NT2/D1 (cell line): Measurements from ENCODE around the gene HVCN1.

Source experiments
- YY1 ChIP-seq: IDR thresholded peaks from 2 replicates; pipeline ENCODE4 v1.6.1; 2011; ENCODE audit not compliant: insufficient read length, insufficient read depth
- ZNF274 ChIP-seq: IDR thresholded peaks from 2 replicates; pipeline ENCODE4 v1.6.1; 2011; ENCODE audit warnings: mild to moderate bottlenecking, low read depth, low read length

DNA sequence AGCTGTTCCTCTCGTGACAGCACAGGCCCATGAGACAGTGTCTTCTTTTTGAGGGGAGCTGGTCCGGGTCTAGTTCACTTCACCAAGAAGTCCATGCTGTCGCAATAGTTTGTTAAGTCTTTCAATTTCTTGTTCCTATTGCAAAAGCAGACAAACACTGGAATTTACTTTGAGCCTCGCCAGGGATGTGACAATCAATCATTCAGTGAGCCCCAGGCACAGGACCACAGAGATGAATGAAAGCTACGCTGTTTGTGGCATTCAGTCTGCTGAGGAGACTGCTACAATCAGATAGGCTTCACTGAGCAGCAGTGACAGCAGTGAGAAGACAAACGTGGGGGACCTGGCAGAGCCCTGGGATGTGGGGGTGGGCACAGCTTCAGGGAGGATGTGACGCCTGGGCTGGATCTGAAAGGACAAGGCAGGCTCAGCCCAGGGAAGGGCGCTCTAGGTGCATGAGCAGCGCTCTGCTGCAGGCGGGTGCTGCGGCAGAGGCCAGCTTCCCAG lies 39.5 kb downstream of the HVCN1 start:
- TF ChIP-seq YY1 = no peak
- TF ChIP-seq ZNF274 = no peak
